PC-3 (cell line): ENCODE data around the gene TTC32.

Experiments
- EZH2 ChIP-seq: fragments of 300-600 bp; sonication (generic); IDR thresholded peaks from one replicate; pipeline ENCODE4 v1.6.1; 2017; ENCODE audit warnings: antibody characterized with exemption, mild to moderate bottlenecking, low read length; ENCODE audit not compliant: unreplicated experiment
- EZH2phosphoT487 ChIP-seq: fragments of 300-600 bp; sonication (generic); IDR thresholded peaks from 2 replicates; pipeline ENCODE4 v1.6.1; 2018; ENCODE audit warnings: mild to moderate bottlenecking, antibody characterized with exemption, low read length, borderline replicate concordance
- TF ChIP-seq, protein P1 (sequence below): fragments of 300-600 bp; sonication (generic); conservative IDR thresholded peaks from 2 replicates; pipeline ENCODE4 v1.5.1; 2017; ENCODE audit warnings: antibody characterized with exemption, low read depth, mild to moderate bottlenecking, low read length

DNA sequence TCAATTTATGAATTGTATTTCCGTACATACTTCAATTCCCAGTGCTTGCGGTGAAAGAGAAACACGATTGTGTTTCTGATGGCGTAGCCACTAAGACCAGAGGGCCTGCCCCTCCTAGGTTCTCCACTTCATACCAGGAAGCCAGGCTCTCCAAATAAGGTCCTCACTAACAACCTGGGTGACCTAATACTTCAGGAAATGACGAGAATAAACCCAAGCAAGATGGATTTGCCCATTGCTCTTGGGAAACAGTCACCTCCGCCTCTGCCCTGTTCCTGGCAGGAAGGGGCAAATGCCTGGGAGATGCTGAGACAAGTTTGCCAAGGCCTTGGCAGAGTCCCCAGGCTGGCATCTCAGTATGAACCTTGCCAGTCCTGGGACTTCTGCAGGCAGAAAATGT is 41.8 kb downstream of the TTC32 start:
- TF ChIP-seq, protein P1, sequence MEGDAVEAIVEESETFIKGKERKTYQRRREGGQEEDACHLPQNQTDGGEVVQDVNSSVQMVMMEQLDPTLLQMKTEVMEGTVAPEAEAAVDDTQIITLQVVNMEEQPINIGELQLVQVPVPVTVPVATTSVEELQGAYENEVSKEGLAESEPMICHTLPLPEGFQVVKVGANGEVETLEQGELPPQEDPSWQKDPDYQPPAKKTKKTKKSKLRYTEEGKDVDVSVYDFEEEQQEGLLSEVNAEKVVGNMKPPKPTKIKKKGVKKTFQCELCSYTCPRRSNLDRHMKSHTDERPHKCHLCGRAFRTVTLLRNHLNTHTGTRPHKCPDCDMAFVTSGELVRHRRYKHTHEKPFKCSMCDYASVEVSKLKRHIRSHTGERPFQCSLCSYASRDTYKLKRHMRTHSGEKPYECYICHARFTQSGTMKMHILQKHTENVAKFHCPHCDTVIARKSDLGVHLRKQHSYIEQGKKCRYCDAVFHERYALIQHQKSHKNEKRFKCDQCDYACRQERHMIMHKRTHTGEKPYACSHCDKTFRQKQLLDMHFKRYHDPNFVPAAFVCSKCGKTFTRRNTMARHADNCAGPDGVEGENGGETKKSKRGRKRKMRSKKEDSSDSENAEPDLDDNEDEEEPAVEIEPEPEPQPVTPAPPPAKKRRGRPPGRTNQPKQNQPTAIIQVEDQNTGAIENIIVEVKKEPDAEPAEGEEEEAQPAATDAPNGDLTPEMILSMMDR = no peak
- TF ChIP-seq EZH2phosphoT487 (no peak), EZH2 (no peak)
